HEK293T (cell line): ENCODE data around the gene CFAP299.
A peak's percentile ranks its signal among the peaks of the same experiment; 100 is the strongest.

ENCODE experiments used
- CTCF ChIA-PET: fragments of 350-600 bp; formaldehyde crosslinking; extraction: SDS; loops from one replicate; lab custom pipeline; 2021; ENCODE audit warnings: antibody characterized with exemption, inconsistent platforms; lab: Yijun Ruan, JAX
- POLR2A ChIA-PET: fragments of 350-600 bp; formaldehyde crosslinking; extraction: SDS; loops from one replicate; lab custom pipeline; 2020; ENCODE audit warnings: antibody characterized with exemption, inconsistent platforms; lab: Yijun Ruan, JAX
- DNase-seq: peaks from one replicate; pipeline ENCODE4 v3.0.0; 2012; ENCODE audit warnings: mixed read lengths; ENCODE audit errors: extremely low spot score
- ARNT ChIP-seq: fragments of 450-650 bp; IDR thresholded peaks from 2 replicates; pipeline ENCODE4 v1.6.1; 2017; ENCODE audit warnings: mild to moderate bottlenecking
- BHLHE40 ChIP-seq: fragments of 450-650 bp; IDR thresholded peaks from 2 replicates; pipeline ENCODE4 v1.6.1; 2016; ENCODE audit warnings: mild to moderate bottlenecking, moderate library complexity, borderline replicate concordance
- CTBP1 ChIP-seq: fragments of 450-650 bp; IDR thresholded peaks from 2 replicates; pipeline ENCODE4 v1.6.1; 2016; ENCODE audit warnings: borderline replicate concordance
- ELF4 ChIP-seq: fragments of 450-650 bp; IDR thresholded peaks from 2 replicates; pipeline ENCODE4 v1.6.1; 2017; ENCODE audit warnings: antibody characterized with exemption
- FOXA1 ChIP-seq: fragments of 450-650 bp; IDR thresholded peaks from 2 replicates; pipeline ENCODE4 v1.6.1; 2016; ENCODE audit warnings: mild to moderate bottlenecking
- FOXK2 ChIP-seq: fragments of 450-650 bp; IDR thresholded peaks from 2 replicates; pipeline ENCODE4 v1.6.1; 2016; ENCODE audit warnings: mild to moderate bottlenecking
- FOXM1 ChIP-seq: fragments of 450-650 bp; IDR thresholded peaks from 2 replicates; pipeline ENCODE4 v1.6.1; 2017; ENCODE audit warnings: mild to moderate bottlenecking, borderline replicate concordance
- HDGF ChIP-seq: fragments of 450-650 bp; IDR thresholded peaks from 2 replicates; pipeline ENCODE4 v1.6.1; 2017; ENCODE audit warnings: antibody characterized with exemption, borderline replicate concordance
- L3MBTL2 ChIP-seq: fragments of 450-650 bp; conservative IDR thresholded peaks from 2 replicates; pipeline ENCODE4 v1.6.1; 2016; ENCODE audit warnings: mild to moderate bottlenecking
- LEF1 ChIP-seq: fragments of 450-650 bp; IDR thresholded peaks from 2 replicates; pipeline ENCODE4 v1.6.1; 2017; ENCODE audit warnings: mild to moderate bottlenecking, borderline replicate concordance
- NFRKB ChIP-seq: fragments of 450-650 bp; IDR thresholded peaks from 2 replicates; pipeline ENCODE4 v1.6.1; 2016; ENCODE audit warnings: mild to moderate bottlenecking, moderate library complexity
- PKNOX1 ChIP-seq: fragments of 450-650 bp; IDR thresholded peaks from 2 replicates; pipeline ENCODE4 v1.6.1; 2016
- SP1 ChIP-seq: fragments of 450-650 bp; IDR thresholded peaks from 2 replicates; pipeline ENCODE4 v1.6.1; 2017
- SUZ12 ChIP-seq: fragments of 450-650 bp; IDR thresholded peaks from 2 replicates; pipeline ENCODE4 v1.6.1; 2016; ENCODE audit warnings: mild to moderate bottlenecking
- TARDBP ChIP-seq: fragments of 450-650 bp; IDR thresholded peaks from 2 replicates; pipeline ENCODE4 v1.6.1; 2016
- ZNF384 ChIP-seq: fragments of 450-650 bp; IDR thresholded peaks from 2 replicates; pipeline ENCODE4 v1.6.1; 2016

The CFAP299 gene

DNA sequence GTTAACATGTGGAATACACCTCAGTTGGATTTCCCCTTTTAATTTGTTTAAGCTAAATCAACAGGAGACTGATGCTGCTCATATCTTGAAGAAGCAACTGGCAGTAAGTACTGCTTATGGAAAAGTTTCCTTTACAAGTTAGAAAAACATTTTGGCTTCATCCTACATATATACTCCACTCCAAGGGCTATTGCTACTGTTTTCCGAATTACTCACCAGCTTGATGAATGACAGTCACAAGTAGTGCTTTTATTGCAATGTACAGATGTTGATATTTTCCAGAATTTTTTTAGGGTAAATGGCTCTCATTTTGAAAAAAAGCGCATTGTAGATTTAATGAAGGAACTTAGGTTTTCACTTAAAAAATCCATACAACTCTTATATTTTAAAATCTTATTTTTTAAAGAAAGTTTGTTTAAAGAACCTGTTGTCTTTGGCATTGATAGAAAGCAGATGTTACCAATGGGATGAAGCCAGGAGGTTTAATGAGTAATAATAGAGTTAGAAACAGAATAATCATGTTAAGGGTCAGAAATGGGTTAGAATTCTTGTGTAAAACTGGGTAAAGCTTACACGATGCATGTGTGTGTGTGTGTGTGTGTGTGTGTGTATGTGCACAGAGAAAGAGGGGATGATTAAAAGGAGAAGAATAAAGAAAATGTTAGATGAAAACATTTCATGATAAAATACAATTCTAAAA, 272.9 kb downstream of the CFAP299 start:
- POLR2A ChIA-PET = no interaction called here
- DNase-seq = no peak
- CTCF ChIA-PET = interaction anchor here (0.6 kb wide), 1 partner anchor 432 kb away, joined by 3 read pairs; no protein-coding TSS in a partner anchor
- TF ChIP-seq NFRKB (no peak), FOXK2 (no peak), LEF1 (no peak), CTBP1 (no peak), L3MBTL2 (no peak), SP1 (no peak), BHLHE40 (no peak), TARDBP (no peak), SUZ12 (no peak)

DNA sequence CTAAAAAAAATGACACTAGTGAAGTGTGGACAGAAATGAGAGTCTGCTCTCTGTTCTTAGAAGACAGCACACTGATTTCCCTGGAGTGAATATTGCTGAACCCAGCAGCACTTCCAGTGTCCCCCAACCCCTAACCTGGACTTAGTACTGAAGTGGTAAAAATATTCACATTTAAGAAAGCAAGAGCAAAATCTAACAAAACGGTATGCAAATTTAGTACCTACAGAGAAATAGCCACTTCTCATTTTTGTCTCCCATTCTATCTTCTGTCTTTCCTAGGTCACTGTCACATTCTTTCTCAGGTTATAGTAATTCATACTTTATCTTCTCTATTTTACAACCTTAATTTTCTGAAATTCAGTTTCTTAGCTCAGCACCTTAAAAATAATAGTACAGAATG, 274.7 kb downstream of the CFAP299 start:
- CTCF ChIA-PET = no interaction called here
- POLR2A ChIA-PET = no interaction called here
- TF ChIP-seq HDGF (no peak), FOXA1 (no peak), ARNT (no peak), SUZ12 (no peak), FOXK2 (no peak), LEF1 (no peak), ELF4 (no peak)
- DNase-seq = no peak

DNA sequence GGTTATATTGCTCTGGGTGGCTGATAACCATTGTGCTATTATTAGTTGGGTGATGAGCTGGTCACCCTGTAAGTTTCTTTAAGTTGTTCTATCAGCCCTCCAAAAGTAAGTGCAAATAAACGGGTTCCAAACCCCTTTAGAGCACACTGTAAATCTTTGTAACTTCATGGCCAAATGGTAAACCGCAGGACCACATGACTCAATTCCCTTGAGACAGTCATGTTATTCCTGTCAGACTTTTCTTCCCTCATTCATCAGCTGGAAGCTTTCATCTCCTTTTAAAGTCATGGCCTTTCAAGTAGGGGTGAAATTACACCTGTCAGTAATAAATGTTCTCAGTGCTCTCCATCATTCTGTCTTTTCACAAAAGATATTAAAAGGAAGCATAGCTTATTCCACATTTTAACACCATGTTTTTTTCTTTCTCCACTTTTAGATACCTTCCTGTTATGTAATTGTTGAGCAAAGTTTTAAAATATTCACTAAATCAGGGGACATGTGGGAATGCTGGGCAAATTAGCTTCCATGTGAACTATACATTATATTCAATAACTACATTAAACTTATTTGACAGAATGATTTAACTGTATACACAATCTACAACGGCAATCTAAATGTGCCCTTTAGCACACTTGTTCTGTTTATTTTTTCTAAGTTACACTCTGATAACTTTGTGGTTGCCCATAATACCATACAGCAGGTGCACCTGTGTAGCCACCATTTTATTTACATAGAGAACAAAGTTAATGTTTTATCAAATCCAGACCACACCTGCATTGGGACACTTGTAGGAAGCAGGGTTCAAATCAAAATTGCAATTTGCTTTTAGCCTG, 275.5 kb downstream of the CFAP299 start:
- TF ChIP-seq FOXK2 = no peak
- no peak for TF ChIP-seq ELF4
- TF ChIP-seq TARDBP = no peak
- peak; percentile 92 for TF ChIP-seq LEF1
- TF ChIP-seq PKNOX1 = peak; percentile 95
- TF ChIP-seq HDGF = no peak
- TF ChIP-seq SP1 = no peak
- TF ChIP-seq SUZ12 = no peak
- no peak for TF ChIP-seq L3MBTL2
- TF ChIP-seq BHLHE40 = no peak
- no peak for TF ChIP-seq FOXM1
- TF ChIP-seq NFRKB = no peak
- peak; percentile 77 for TF ChIP-seq CTBP1
- TF ChIP-seq FOXA1 = no peak
- TF ChIP-seq ZNF384 = no peak
- TF ChIP-seq ARNT = 0 out of 2 replicates have a peak, but pooled peaks have one; percentile 12
- ChIA-PET CTCF (no interaction called here), POLR2A (no interaction called here)
- DNase-seq = peak; percentile 13

DNA sequence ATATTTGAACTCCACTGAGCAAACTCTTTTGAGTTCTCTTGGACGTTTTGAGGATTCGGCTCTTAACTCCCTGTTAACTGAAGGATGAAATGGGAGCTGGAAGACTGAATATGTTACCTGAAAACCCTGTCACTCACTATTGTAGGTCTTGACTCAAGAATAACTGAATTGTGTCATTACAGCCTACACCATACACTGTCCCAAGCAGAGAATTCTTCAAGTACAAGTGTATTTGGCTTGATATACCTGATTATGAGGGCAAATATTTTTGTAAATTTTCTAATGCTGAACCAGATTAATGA, 276.1 kb downstream of the CFAP299 start:
- no peak for DNase-seq
- CTCF ChIA-PET = no interaction called here
- POLR2A ChIA-PET = no interaction called here
- TF ChIP-seq HDGF (no peak), ZNF384 (no peak)

DNA sequence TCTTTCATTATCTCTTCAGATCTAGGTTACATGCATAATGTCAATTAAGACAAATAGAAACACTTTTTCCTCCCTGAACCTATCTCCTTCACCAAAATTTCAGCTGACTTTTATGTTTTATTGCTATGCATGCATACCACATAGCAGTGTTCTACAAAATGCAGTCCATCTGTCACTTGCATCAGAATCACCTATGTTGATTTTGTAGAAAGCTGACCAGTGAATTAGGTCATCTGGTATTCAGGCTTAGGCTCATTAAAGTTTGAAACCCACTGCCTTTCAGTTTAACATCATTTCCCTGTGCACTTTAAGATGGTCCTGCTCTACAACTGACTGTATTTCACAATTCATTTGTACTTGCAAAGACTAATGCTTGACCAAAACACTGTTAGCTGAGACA, 277.9 kb downstream of the CFAP299 start:
- ChIA-PET POLR2A (no interaction called here), CTCF (interaction anchor here (1.3 kb wide), 1 partner anchor 376 kb away, joined by 5 read pairs; no protein-coding TSS in a partner anchor)
- no peak for DNase-seq
- TF ChIP-seq FOXK2 (no peak), FOXA1 (no peak), SP1 (no peak), FOXM1 (no peak), TARDBP (no peak), L3MBTL2 (no peak), SUZ12 (no peak), NFRKB (no peak), BHLHE40 (no peak), PKNOX1 (no peak), ZNF384 (no peak), ELF4 (no peak), LEF1 (no peak), CTBP1 (no peak), HDGF (no peak), ARNT (no peak)

- ChIA-PET POLR2A (no interaction called here), CTCF (no interaction called here)
- TF ChIP-seq LEF1 (no peak), SUZ12 (no peak), CTBP1 (no peak), FOXK2 (no peak)
- no peak for DNase-seq
These were observed 278.8 kb downstream of the CFAP299 start for GRCh38 chr4:80614319-80614718.
